HEK293 (cell line): Measurements from ENCODE around the gene CHST12.

Source experiments
- CTCF ChIA-PET: fragments of 350-600 bp; formaldehyde crosslinking; extraction: SDS; loops from one replicate; lab custom pipeline; 2021; ENCODE audit warnings: antibody characterized with exemption; lab: Yijun Ruan, JAX
- POLR2A ChIA-PET: fragments of 300-600 bp; formaldehyde crosslinking; extraction: SDS; loops from one replicate; lab custom pipeline; 2020; ENCODE audit warnings: antibody characterized with exemption, inconsistent platforms; lab: Yijun Ruan, JAX
- H3K27ac ChIP-seq: fragments of 200-500 bp; sonication (Bioruptor generic); 2 replicates; pipeline ENCODE4 v1.5.1; 2014; ENCODE audit warnings: low read depth, low read length, control low read depth, inconsistent platforms; ENCODE audit errors: extremely low read depth
- H3K36me3 ChIP-seq, 2 experiments: fragments of 200-500 bp in 1 of 2; sonication (Bioruptor generic) in 1 of 2; 1 replicate in 1 of 2; 2 replicates in 1 of 2; pipeline ENCODE4 v1.5.1; 2014 to 2017; ENCODE audit warnings: inconsistent platforms in 2 of 2, low read length in 2 of 2; ENCODE audit not compliant: control insufficient read depth in 2 of 2, insufficient read depth in 1 of 2
- H3K4me1 ChIP-seq: fragments of 200-500 bp; sonication (Bioruptor generic); 2 replicates; pipeline ENCODE4 v1.5.1; 2014; ENCODE audit warnings: mild to moderate bottlenecking, low read length, inconsistent platforms; ENCODE audit not compliant: control insufficient read depth, insufficient read depth
- H3K4me3 ChIP-seq: 2 replicates; pipeline ENCODE4 v1.5.1; 2011; ENCODE audit warnings: low read depth, mild to moderate bottlenecking, control low read depth, low read length, moderate library complexity
- H3K9me3 ChIP-seq: fragments of 200-500 bp; sonication (Bioruptor generic); 2 replicates; pipeline ENCODE4 v1.5.1; 2014; ENCODE audit warnings: low read depth, low read length, inconsistent platforms; ENCODE audit not compliant: control insufficient read depth, insufficient read depth
- FEZF1 ChIP-seq: fragments of 450-650 bp; formaldehyde crosslinking; IDR thresholded peaks from 2 replicates; pipeline ENCODE4 v1.5.1; 2016; ENCODE audit warnings: missing biosample characterization, missing genetic modification characterization
- OSR2 ChIP-seq: fragments of 450-650 bp; formaldehyde crosslinking; IDR thresholded peaks from 2 replicates; pipeline ENCODE4 v1.5.1; 2016; ENCODE audit warnings: missing biosample characterization, missing genetic modification characterization
- SP7 ChIP-seq: fragments of 450-650 bp; formaldehyde crosslinking; IDR thresholded peaks from 2 replicates; pipeline ENCODE4 v1.5.1; 2016; ENCODE audit warnings: missing biosample characterization, missing genetic modification characterization
- TCF7L2 ChIP-seq: IDR thresholded peaks from 2 replicates; pipeline ENCODE4 v1.6.1; 2011; ENCODE audit warnings: low read depth, mild to moderate bottlenecking, inconsistent platforms, low read length, moderate library complexity, borderline replicate concordance
- ZEB2 ChIP-seq: fragments of 450-650 bp; formaldehyde crosslinking; IDR thresholded peaks from 2 replicates; pipeline ENCODE4 v1.5.1; 2016; ENCODE audit warnings: missing biosample characterization, missing genetic modification characterization
- ZFP3 ChIP-seq: fragments of 450-650 bp; formaldehyde crosslinking; IDR thresholded peaks from 2 replicates; pipeline ENCODE4 v1.5.1; 2016; ENCODE audit warnings: low read depth, missing biosample characterization, missing genetic modification characterization
- ZNF157 ChIP-seq: fragments of 450-650 bp; formaldehyde crosslinking; IDR thresholded peaks from 2 replicates; pipeline ENCODE4 v1.5.1; 2016; ENCODE audit warnings: missing biosample characterization, missing genetic modification characterization
- ZNF175 ChIP-seq: fragments of 450-650 bp; formaldehyde crosslinking; IDR thresholded peaks from 2 replicates; pipeline ENCODE4 v1.5.1; 2016; ENCODE audit warnings: missing biosample characterization, missing genetic modification characterization
- ZNF248 ChIP-seq: fragments of 450-650 bp; formaldehyde crosslinking; IDR thresholded peaks from 2 replicates; pipeline ENCODE4 v1.5.1; 2017; ENCODE audit warnings: missing biosample characterization, missing genetic modification characterization
- ZNF354C ChIP-seq: fragments of 450-650 bp; formaldehyde crosslinking; IDR thresholded peaks from 2 replicates; pipeline ENCODE4 v1.5.1; 2016; ENCODE audit warnings: missing biosample characterization, missing genetic modification characterization, low read depth, borderline replicate concordance
- ZNF548 ChIP-seq: fragments of 450-650 bp; formaldehyde crosslinking; IDR thresholded peaks from 2 replicates; pipeline ENCODE4 v1.5.1; 2016; ENCODE audit warnings: missing biosample characterization, missing genetic modification characterization
- ZNF549 ChIP-seq: fragments of 450-650 bp; IDR thresholded peaks from 2 replicates; pipeline ENCODE4 v1.5.1; 2018; ENCODE audit warnings: missing biosample characterization, missing genetic modification characterization, mild to moderate bottlenecking, inconsistent platforms, moderate library complexity
- ZNF558 ChIP-seq: fragments of 450-650 bp; formaldehyde crosslinking; IDR thresholded peaks from 2 replicates; pipeline ENCODE4 v1.5.1; 2016; ENCODE audit warnings: missing biosample characterization, missing genetic modification characterization
- ZNF571 ChIP-seq: fragments of 450-650 bp; formaldehyde crosslinking; IDR thresholded peaks from 2 replicates; pipeline ENCODE4 v1.5.0; 2017; ENCODE audit warnings: missing biosample characterization, missing genetic modification characterization
- ZNF596 ChIP-seq: fragments of 450-650 bp; IDR thresholded peaks from 2 replicates; pipeline ENCODE4 v1.5.0; 2018; ENCODE audit warnings: missing biosample characterization, mild to moderate bottlenecking, missing genetic modification characterization, moderate library complexity
- ZNF660 ChIP-seq: fragments of 450-650 bp; IDR thresholded peaks from 2 replicates; pipeline ENCODE4 v1.5.1; 2018; ENCODE audit warnings: missing biosample characterization, mild to moderate bottlenecking, missing genetic modification characterization
- ZNF664 ChIP-seq: fragments of 450-650 bp; formaldehyde crosslinking; IDR thresholded peaks from 2 replicates; pipeline ENCODE4 v1.5.1; 2016; ENCODE audit warnings: missing biosample characterization, missing genetic modification characterization
- ZNF768 ChIP-seq: fragments of 450-650 bp; formaldehyde crosslinking; IDR thresholded peaks from 2 replicates; pipeline ENCODE4 v1.5.1; 2018; ENCODE audit warnings: missing biosample characterization, mild to moderate bottlenecking, missing genetic modification characterization
- ZSCAN30 ChIP-seq: fragments of 450-650 bp; IDR thresholded peaks from 2 replicates; pipeline ENCODE4 v1.5.1; 2018; ENCODE audit warnings: missing biosample characterization, mild to moderate bottlenecking, missing genetic modification characterization, moderate library complexity
- TF ChIP-seq, protein P1 (sequence below): fragments of 450-650 bp; formaldehyde crosslinking; IDR thresholded peaks from 2 replicates; pipeline ENCODE4 v1.5.1; 2016; ENCODE audit warnings: missing biosample characterization, missing genetic modification characterization
- TF ChIP-seq, protein P2 (sequence below): fragments of 450-650 bp; formaldehyde crosslinking; IDR thresholded peaks from 2 replicates; pipeline ENCODE4 v1.5.1; 2016; ENCODE audit warnings: missing biosample characterization, missing genetic modification characterization
- TF ChIP-seq, protein P3 (sequence below): fragments of 450-650 bp; formaldehyde crosslinking; IDR thresholded peaks from 2 replicates; pipeline ENCODE4 v1.5.1; 2016; ENCODE audit warnings: missing biosample characterization, missing genetic modification characterization
- TF ChIP-seq, protein P4 (sequence below): fragments of 450-650 bp; formaldehyde crosslinking; IDR thresholded peaks from 2 replicates; pipeline ENCODE4 v1.5.1; 2016; ENCODE audit warnings: missing biosample characterization, missing genetic modification characterization, low read depth
- TF ChIP-seq, protein P5 (sequence below): fragments of 450-650 bp; formaldehyde crosslinking; IDR thresholded peaks from 2 replicates; pipeline ENCODE4 v1.5.1; 2016; ENCODE audit warnings: missing biosample characterization, missing genetic modification characterization
- TF ChIP-seq, protein P6 (sequence below): fragments of 450-650 bp; formaldehyde crosslinking; IDR thresholded peaks from 2 replicates; pipeline ENCODE4 v1.5.1; 2016; ENCODE audit warnings: missing biosample characterization, missing genetic modification characterization

CHST12 gene

DNA sequence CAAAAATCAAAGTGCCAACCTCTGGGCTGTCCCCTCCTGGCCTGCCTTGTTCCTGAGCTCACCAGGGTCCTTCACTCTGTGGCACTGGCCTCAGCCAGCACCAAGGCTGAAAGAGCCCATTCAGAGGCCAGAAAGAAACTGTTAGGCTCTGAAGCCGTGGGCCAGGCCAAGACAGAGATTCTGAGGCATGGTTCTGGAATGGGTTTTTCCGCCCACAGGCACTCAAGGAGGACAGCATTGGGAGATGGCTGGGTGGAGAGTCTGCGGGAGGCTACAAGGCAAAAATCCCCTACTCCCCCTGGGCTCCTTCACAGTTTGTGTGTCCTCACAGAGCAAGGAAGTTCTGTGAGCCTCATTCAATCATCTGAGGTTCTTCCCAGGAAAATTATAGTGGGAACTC lies 41.1 kb downstream of the CHST12 start:
- Histone ChIP-seq H3K9me3 (no peaks in the 10 kb centered on the region), H3K27ac (no peak overlapping the region), H3K36me3 (no peaks in the 10 kb centered on the region; a peak in 1 of 3 replicates), H3K4me3 (no peak overlapping the region), H3K4me1 (no peaks in the 10 kb centered on the region)
- TF ChIP-seq ZNF596 (tag by site-specific recombination): no peak
- TF ChIP-seq ZNF660 (tag by site-specific recombination): no peak
- TF ChIP-seq ZSCAN30 (tag by site-specific recombination): no peak
- TF ChIP-seq, protein P1, sequence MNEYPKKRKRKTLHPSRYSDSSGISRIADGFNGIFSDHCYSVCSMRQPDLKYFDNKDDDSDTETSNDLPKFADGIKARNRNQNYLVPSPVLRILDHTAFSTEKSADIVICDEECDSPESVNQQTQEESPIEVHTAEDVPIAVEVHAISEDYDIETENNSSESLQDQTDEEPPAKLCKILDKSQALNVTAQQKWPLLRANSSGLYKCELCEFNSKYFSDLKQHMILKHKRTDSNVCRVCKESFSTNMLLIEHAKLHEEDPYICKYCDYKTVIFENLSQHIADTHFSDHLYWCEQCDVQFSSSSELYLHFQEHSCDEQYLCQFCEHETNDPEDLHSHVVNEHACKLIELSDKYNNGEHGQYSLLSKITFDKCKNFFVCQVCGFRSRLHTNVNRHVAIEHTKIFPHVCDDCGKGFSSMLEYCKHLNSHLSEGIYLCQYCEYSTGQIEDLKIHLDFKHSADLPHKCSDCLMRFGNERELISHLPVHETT: no peak
- TF ChIP-seq SP7 (tag by site-specific recombination): no peak
- TF ChIP-seq, protein P2, sequence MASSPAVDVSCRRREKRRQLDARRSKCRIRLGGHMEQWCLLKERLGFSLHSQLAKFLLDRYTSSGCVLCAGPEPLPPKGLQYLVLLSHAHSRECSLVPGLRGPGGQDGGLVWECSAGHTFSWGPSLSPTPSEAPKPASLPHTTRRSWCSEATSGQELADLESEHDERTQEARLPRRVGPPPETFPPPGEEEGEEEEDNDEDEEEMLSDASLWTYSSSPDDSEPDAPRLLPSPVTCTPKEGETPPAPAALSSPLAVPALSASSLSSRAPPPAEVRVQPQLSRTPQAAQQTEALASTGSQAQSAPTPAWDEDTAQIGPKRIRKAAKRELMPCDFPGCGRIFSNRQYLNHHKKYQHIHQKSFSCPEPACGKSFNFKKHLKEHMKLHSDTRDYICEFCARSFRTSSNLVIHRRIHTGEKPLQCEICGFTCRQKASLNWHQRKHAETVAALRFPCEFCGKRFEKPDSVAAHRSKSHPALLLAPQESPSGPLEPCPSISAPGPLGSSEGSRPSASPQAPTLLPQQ (tag by site-specific recombination): no peak
- TF ChIP-seq, protein P3, sequence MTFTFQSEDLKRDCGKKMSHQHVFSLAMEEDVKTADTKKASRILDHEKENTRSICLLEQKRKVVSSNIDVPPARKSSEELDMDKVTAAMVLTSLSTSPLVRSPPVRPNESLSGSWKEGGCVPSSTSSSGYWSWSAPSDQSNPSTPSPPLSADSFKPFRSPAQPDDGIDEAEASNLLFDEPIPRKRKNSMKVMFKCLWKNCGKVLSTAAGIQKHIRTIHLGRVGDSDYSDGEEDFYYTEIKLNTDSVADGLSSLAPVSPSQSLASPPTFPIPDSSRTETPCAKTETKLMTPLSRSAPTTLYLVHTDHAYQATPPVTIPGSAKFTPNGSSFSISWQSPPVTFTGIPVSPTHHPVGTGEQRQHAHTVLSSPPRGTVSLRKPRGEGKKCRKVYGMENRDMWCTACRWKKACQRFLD (tag by site-specific recombination): no peak
- no peak for TF ChIP-seq TCF7L2
- TF ChIP-seq ZNF548 (tag by site-specific recombination): no peak
- POLR2A ChIA-PET: no interaction called here
- CTCF ChIA-PET: interaction anchor here (0.8 to 1.4 kb wide), 3 partner anchors 13 to 266 kb away, joined by 3 to 5 read pairs (median 3); no protein-coding TSS in a partner anchor

DNA sequence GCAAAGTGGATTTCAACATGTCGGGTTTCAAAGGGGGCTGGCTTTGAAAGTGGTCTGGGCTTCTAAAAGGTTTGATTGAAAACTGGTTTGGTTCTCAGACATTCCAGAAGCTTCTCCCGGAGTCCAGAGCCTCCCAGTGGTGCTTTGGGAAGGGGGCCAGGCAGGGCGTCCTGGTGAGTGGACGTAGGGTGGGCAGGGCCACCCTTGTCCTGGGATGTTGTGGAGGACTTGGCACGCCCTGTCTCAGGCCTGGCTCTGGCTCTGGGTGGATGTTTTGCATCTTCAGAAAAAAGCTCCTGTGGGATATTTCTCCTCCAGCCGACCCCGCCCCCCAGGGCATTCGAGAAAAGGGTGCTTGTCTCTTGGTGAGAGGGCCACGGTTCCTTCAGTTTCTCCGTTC lies 41.6 kb downstream of the CHST12 start:
- TF ChIP-seq OSR2 (tag by site-specific recombination): no peak
- TF ChIP-seq ZNF768: no peak
- no peak for TF ChIP-seq FEZF1 (tag by site-specific recombination)
- no peak for TF ChIP-seq ZNF175 (tag by site-specific recombination)
- no peak for TF ChIP-seq ZNF571 (tag by site-specific recombination)
- no peak for TF ChIP-seq ZNF558 (tag by site-specific recombination)
- TF ChIP-seq, protein P4, sequence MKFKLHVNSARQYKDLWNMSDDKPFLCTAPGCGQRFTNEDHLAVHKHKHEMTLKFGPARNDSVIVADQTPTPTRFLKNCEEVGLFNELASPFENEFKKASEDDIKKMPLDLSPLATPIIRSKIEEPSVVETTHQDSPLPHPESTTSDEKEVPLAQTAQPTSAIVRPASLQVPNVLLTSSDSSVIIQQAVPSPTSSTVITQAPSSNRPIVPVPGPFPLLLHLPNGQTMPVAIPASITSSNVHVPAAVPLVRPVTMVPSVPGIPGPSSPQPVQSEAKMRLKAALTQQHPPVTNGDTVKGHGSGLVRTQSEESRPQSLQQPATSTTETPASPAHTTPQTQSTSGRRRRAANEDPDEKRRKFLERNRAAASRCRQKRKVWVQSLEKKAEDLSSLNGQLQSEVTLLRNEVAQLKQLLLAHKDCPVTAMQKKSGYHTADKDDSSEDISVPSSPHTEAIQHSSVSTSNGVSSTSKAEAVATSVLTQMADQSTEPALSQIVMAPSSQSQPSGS (tag by site-specific recombination): no peak
- TF ChIP-seq ZNF664: no peak
- TF ChIP-seq, protein P2 (tag by site-specific recombination): no peak
- no peak for TF ChIP-seq ZNF354C (tag by site-specific recombination)
- TF ChIP-seq ZEB2 (tag by site-specific recombination): no peak
- no peak for TF ChIP-seq ZNF248
- no peak for TF ChIP-seq ZFP3
- TF ChIP-seq, protein P5, sequence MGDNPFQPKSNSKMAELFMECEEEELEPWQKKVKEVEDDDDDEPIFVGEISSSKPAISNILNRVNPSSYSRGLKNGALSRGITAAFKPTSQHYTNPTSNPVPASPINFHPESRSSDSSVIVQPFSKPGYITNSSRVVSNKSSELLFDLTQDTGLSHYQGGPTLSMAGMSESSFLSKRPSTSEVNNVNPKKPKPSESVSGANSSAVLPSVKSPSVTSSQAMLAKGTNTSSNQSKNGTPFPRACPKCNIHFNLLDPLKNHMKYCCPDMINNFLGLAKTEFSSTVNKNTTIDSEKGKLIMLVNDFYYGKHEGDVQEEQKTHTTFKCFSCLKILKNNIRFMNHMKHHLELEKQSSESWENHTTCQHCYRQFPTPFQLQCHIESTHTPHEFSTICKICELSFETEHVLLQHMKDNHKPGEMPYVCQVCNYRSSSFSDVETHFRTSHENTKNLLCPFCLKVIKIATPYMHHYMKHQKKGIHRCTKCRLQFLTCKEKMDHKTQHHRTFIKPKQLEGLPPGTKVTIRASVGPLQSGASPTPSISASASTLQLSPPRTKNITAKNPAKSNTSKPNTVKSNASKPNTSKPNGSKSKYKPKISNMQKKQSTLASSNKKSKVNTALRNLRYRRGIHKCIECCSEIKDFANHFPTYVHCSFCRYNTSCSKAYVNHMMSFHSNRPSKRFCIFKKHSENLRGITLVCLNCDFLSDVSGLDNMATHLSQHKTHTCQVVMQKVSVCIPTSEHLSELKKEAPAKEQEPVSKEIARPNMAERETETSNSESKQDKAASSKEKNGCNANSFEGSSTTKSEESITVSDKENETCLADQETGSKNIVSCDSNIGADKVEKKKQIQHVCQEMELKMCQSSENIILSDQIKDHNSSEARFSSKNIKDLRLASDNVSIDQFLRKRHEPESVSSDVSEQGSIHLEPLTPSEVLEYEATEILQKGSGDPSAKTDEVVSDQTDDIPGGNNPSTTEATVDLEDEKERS (tag by site-specific recombination): no peak
- no peak for TF ChIP-seq ZNF157 (tag by site-specific recombination)
- no peak for TF ChIP-seq ZNF549 (tag by site-specific recombination)
- TF ChIP-seq, protein P6, sequence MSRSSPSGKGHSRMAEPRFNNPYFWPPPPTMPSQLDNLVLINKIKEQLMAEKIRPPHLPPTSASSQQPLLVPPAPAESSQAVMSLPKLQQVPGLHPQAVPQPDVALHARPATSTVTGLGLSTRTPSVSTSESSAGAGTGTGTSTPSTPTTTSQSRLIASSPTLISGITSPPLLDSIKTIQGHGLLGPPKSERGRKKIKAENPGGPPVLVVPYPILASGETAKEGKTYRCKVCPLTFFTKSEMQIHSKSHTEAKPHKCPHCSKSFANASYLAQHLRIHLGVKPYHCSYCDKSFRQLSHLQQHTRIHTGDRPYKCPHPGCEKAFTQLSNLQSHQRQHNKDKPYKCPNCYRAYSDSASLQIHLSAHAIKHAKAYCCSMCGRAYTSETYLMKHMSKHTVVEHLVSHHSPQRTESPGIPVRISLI (tag by site-specific recombination): no peak
- TF ChIP-seq, all 188 proteins: peak for 0
- no peaks in the 10 kb centered on the region; a peak in 1 of 3 replicates for H3K36me3 ChIP-seq
- ChIA-PET CTCF (interaction anchor here (0.8 to 1.4 kb wide), 3 partner anchors 14 to 265 kb away, joined by 3 to 5 read pairs (median 3); no protein-coding TSS in a partner anchor), POLR2A (no interaction called here)
- H3K9me3 ChIP-seq: no peaks in the 10 kb centered on the region
- no peak overlapping the region for H3K4me3 ChIP-seq
- no peaks in the 10 kb centered on the region for H3K4me1 ChIP-seq
- H3K27ac ChIP-seq: no peak overlapping the region
